Hematopoietic multipotent progenitor cell treated with erythropoietin and hydrocortisone succinate and interleukin-3 and kit ligand, for 17 days (in vitro differentiated cells): ENCODE measurements around the gene CAMSAP3.

ENCODE experiments used
- DNase-seq: peaks from one replicate; pipeline ENCODE4 v3.0.0-alpha.2; 2015; ENCODE audit warnings: low spot score

The CAMSAP3 gene

GRCh38 chr19:7578127-7578526, 17.5 kb upstream of the CAMSAP3 start:
- DNase-seq, result no peak

DNA sequence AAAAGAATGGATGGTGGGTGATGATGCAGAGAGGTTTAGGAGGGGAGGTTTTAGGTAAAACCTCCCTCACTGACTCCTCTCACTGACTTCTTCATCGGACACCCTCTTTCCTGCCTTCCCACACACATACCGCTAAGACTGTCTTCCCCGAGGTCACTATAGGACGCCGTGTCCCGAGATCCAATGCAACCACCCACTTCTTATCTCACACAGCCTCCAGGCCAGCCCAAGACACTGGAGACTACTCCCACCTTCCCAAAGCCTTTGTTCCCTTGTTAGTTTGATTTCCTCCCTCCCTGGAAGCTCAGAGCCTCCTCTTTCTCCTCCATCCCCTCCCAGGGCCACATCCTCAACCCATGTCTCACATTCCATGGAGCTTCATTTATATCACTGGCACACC, 16.5 kb upstream of the CAMSAP3 start:
- DNase-seq, result no peak

DNA sequence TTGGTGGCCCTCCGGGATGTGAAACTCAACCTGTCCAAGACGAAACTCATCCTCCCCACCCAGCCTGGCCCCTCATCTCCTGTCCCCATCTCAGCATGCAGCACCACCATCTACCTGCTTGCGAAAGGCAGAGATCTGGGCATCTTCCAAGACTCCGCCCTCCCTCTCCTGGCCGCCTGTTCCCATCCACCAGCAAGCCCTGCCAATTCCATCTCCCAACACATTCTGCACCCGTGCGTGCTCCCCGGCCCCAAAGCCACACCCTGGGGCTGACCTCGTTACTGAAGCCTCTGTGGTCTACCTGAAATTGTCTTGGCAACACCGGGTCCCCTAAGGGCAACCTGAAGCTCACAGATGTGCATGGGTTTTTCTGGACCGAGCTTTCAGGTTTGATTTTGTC, 13.2 kb upstream of the CAMSAP3 start:
- DNase-seq, result no peak

- DNase-seq, result no peak
These were observed 5.8 kb upstream of the CAMSAP3 start for GRCh38 chr19:7589822-7590221.

DNA sequence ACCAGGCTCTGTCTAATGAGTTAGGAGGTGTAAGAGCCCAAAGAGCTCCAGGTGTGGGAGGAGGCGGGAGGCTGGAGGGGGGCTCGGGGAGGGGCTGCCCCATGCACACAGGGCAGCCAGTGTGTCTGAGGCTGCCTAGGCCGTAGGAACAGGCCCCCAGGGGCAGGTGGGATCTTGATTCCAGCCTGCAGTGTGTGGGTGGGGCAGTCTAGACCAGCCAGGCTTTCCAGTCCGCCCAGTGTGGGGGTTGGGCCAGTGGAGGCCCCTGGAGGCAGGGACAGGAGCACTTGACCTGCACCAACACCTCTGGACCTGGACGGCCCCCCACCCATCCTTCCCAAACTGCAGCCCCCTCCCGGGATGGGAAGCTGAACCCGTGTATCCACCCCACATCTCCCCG, 5.4 kb upstream of the CAMSAP3 start:
- DNase-seq, result no peak

DNA sequence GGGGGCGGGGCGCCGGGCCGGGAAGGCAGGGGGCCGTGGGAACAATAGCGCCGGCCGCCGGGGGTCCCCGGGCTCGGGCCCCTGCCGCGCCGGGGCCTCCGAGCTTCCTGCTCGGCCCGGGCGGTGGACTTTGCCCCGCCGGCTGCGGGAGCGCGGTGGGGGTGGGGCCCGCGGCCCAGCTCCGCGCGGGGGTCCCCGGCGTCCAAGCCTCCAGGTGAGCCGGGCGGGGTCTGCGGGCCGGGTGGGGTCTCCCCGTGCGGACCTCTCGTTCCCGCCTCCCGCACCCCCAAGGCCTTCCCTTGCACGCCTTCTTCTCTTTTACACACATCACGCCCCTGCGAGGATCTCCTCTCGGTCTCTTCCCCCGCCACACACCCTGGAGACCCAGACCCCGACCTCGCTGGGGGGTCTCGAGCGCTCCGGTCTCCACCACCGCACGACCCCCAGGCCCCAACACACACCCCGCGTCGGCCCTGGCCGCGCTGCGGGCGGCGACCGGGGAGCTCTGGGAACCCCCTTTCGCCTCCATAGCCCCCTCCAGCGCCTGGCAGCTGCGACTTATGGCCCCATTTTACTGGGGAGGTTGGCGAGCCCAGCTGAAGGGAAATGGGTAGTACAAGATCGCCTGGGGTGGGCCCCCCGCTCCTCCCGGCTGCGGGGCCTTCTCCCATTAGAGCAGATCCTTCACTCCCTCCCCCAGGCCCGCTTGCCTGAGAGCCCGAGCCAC, 711 bp downstream of the CAMSAP3 start:
- no peak for DNase-seq

DNA sequence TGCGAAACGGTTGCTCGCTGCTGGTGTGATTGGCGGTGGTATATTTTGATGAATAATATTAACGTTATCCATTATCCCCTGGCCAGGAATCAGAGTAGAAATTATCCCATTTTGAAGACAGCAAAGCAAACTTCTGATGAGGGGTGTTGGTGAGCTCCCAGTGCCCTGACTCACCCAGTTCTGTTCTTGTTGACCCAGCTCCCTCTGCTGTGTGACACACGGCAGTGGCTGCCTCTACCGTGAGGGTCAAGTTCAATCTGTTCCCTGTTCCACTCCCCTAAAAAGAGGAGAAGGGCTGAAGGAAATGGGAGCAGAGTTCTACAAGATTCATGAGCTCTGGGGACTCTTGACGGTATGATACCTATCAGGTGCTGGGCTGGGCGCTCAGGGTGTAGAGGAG, 2.0 kb downstream of the CAMSAP3 start:
- no peak for DNase-seq

GRCh38 chr19:7598180-7598579, 2.5 kb downstream of the CAMSAP3 start:
- no peak for DNase-seq

DNA sequence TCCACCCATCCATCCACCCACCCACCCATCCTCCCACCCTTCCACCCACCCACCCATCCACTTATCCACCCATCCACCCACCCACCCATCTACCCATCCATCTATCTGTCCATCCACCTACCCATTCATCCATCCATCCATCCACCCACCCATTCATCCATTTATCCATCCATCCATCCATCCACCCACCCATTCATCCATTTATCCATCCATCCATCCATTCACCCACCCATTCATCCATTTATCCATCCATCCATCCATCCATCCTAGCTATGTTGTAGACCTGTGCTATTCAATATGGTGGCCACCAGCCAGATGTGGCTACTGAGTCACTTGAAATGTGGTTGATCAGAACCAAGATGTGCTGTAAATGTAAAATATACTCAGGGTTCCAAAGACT, 5.1 kb downstream of the CAMSAP3 start:
- no peak for DNase-seq

GRCh38 chr19:7602240-7602934, 6.7 kb downstream of the CAMSAP3 start:
- DNase-seq, result no peak

DNA sequence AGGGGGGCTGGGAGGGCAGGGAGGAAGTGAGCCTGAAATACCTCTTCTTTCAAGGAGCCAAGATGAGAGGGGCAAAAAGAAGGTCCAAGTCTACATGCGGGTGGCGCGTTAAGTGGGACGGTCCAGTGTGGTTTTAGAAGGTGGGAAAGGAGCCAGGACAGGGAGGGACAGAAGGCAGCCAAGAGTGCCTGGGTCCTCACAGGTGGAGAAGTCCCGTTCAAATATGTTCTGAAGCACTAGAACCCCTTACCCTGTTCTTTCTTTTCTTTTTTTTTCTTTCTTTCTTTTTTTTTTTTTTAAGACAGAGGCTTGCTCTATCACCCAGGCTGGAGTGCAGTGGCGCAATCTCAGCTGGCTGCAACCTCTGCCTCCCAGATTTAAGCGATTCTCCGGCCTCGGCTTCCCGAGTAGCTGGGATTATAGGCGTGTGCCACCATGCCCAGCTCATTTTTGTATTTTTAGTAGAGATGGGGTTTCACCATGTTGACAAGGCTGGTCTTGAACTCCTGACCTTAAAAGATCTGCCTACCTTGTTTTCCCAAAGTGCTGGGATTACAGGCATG, 7.4 kb downstream of the CAMSAP3 start:
- DNase-seq, result no peak

DNA sequence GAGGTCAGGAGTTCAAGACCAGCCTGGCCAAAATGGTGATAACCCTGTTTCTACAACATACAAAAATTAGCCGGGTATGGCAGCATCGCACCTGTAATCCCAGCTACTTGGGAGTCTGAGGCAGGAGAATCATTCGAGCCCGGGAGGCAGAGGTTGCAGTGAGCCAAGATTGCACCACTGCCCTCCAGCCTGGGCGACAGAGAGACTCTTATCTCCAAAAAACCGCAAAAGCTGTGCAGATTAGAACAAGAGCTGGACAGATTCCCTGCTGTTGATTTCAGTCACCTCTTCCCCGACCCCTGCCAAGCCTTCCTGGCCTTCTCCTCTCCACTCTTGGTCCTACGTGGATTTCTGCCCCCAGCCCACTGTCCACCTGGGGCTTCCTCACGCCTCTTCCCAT, 8.3 kb downstream of the CAMSAP3 start:
- DNase-seq, result no peak

GRCh38 chr19:7605490-7606222, 10.0 kb downstream of the CAMSAP3 start:
- DNase-seq, result peak; percentile 62

DNA sequence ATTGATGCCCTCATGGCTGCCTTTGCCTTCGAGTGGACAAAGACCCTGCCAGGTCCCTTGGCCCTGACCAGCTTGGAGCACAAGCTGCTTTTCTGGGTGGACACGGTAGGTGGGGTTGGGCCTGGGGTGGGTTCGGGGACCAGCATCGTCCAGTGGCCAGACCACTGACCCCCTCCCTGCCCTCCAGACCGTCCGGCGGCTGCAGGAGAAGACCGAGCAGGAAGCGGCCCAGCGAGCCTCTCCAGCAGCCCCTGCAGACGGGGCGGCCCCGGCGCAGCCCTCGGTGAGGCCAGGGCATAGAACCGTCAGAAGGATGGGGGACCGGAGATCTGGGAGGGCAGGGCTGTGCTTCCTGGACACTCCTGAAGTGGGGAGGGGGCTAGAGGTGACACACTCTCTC, 10.6 kb downstream of the CAMSAP3 start:
- no peak for DNase-seq

- no peak for DNase-seq
These were observed 11.7 kb downstream of the CAMSAP3 start for GRCh38 chr19:7607212-7607873.

- DNase-seq, result no peak
These were observed 12.4 kb downstream of the CAMSAP3 start for GRCh38 chr19:7607874-7608560.

- no peak for DNase-seq
These were observed 15.0 kb downstream of the CAMSAP3 start for GRCh38 chr19:7610491-7611240.

DNA sequence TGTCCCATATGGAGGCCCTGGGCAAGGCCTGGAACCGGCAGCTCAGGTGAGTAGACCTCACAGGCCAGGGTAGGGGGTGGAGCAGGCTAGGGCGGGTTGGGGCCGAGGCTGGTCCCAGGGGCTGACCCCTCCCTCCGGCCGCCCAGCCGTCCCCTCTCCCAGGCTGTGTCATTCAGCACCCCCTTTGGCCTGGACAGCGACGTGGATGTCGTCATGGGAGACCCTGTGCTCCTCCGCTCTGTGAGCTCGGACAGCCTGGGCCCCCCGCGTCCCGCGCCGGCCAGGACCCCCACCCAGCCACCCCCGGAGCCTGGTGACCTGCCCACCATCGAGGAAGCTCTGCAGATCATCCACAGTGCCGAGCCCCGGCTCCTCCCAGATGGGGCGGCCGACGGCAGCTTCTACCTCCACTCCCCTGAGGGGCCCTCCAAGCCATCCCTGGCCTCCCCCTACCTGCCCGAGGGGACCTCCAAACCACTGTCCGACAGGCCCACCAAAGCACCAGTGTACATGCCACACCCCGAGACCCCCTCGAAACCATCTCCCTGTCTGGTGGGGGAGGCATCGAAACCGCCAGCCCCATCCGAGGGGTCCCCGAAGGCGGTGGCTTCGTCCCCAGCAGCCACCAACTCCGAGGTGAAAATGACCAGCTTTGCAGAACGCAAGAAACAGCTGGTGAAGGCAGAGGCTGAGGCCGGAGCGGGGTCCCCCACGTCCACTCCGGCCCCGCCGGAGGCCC, 16.0 kb downstream of the CAMSAP3 start:
- no peak for DNase-seq

DNA sequence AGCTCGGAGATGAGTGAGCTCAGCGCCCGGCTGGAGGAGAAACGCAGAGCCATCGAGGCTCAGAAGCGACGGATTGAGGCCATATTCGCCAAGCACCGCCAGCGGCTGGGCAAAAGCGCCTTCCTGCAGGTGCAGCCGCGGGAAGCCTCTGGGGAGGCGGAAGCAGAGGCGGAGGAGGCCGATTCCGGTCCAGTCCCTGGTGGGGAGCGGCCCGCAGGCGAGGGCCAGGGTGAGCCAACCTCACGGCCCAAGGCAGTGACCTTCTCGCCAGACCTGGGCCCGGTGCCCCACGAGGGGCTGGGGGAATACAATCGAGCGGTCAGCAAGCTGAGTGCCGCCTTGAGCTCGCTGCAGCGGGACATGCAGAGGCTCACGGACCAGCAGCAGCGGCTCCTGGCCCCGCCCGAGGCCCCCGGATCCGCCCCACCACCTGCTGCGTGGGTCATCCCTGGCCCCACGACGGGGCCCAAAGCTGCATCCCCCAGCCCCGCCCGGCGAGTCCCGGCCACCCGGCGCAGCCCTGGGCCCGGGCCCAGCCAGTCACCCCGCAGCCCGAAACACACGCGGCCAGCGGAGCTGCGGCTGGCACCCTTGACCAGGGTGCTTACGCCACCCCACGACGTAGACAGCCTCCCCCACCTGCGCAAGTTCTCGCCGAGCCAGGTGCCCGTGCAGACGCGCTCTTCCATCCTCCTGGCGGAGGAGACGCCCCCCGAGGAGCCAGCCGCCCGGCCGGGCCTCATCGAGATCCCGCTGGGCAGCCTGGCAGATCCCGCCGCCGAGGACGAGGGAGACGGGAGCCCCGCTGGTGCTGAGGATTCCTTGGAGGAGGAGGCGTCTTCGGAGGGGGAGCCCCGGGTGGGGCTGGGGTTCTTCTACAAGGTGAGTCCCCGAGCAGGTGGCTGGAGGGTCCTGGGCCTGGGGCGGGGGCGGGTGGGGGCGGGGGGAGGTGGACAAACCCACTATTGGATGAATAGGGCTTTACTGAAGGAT, 16.9 kb downstream of the CAMSAP3 start:
- DNase-seq, result no peak
